ENCODE results near the gene BICD2.
A peak's percentile ranks its signal among the peaks of the same experiment; 100 is the strongest.

BICD2 gene

GRCh38 chr9:92728831-92729734 lies 35.5 kb downstream of the BICD2 start:
- DNase-seq (ENCODE audit: low spot score) = peak; percentile 79
- in situ Hi-C loops (cut with MboI; ENCODE audit: low pct_unique_long_range_greater_than_20kb, low sequenced_read_pairs, unreplicated experiment) = no loop called here
- TF ChIP-seq, protein P1, sequence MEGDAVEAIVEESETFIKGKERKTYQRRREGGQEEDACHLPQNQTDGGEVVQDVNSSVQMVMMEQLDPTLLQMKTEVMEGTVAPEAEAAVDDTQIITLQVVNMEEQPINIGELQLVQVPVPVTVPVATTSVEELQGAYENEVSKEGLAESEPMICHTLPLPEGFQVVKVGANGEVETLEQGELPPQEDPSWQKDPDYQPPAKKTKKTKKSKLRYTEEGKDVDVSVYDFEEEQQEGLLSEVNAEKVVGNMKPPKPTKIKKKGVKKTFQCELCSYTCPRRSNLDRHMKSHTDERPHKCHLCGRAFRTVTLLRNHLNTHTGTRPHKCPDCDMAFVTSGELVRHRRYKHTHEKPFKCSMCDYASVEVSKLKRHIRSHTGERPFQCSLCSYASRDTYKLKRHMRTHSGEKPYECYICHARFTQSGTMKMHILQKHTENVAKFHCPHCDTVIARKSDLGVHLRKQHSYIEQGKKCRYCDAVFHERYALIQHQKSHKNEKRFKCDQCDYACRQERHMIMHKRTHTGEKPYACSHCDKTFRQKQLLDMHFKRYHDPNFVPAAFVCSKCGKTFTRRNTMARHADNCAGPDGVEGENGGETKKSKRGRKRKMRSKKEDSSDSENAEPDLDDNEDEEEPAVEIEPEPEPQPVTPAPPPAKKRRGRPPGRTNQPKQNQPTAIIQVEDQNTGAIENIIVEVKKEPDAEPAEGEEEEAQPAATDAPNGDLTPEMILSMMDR (IDR thresholded peaks at IDR 0.05; ENCODE audit: extremely low read depth, insufficient read depth, missing control alignments) = peak; percentile 52

GRCh38 chr9:92727716-92728700 lies 36.6 kb downstream of the BICD2 start:
- DNase-seq (ENCODE audit: low spot score) = no peak
- in situ Hi-C loops (cut with MboI; ENCODE audit: low pct_unique_long_range_greater_than_20kb, low sequenced_read_pairs, unreplicated experiment) = no loop called here
- TF ChIP-seq, protein P1 (IDR thresholded peaks at IDR 0.05; ENCODE audit: extremely low read depth, insufficient read depth, missing control alignments) = no peak

- in situ Hi-C loops (cut with MboI; ENCODE audit: low pct_unique_long_range_greater_than_20kb, low sequenced_read_pairs, unreplicated experiment) = no loop called here
- TF ChIP-seq, protein P1 (IDR thresholded peaks at IDR 0.05; ENCODE audit: extremely low read depth, insufficient read depth, missing control alignments) = no peak
- no peak for DNase-seq (ENCODE audit: low spot score)
Observed at GRCh38 chr9:92726971-92727715, 37.5 kb downstream of the BICD2 start.

DNA sequence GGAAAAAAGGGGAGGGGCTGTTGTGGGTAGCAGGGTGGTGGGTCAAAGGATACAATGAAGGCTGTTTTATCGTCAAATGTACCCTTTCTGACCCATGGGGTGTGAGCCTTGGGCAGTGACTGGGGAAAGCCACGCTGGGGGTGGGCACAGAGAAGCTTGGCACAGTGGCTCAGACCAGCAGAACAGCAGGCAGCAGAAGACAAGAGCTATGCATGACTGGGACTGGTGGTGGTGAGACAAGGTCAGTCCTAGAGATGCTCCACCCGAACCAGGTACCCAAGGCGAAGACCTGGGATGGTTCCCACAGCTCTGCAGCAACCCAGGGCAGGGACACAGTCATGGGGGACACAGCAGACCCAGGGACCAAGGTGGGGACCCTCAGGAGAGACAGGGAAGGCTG lies 38.3 kb downstream of the BICD2 start:
- in situ Hi-C loops (cut with MboI; ENCODE audit: low pct_unique_long_range_greater_than_20kb, low sequenced_read_pairs, unreplicated experiment) = no loop called here
- DNase-seq (ENCODE audit: low spot score) = no peak
- TF ChIP-seq, protein P1 (IDR thresholded peaks at IDR 0.05; ENCODE audit: extremely low read depth, insufficient read depth, missing control alignments) = no peak

- in situ Hi-C loops (cut with MboI; ENCODE audit: low pct_unique_long_range_greater_than_20kb, low sequenced_read_pairs, unreplicated experiment) = no loop called here
- TF ChIP-seq, protein P1 (IDR thresholded peaks at IDR 0.05; ENCODE audit: extremely low read depth, insufficient read depth, missing control alignments) = no peak
- DNase-seq (ENCODE audit: low spot score) = no peak
Observed at GRCh38 chr9:92725766-92726165, 38.9 kb downstream of the BICD2 start.

GRCh38 chr9:92725266-92725545 lies 39.4 kb downstream of the BICD2 start:
- DNase-seq (ENCODE audit: low spot score) = no peak
- in situ Hi-C loops (cut with MboI; ENCODE audit: low pct_unique_long_range_greater_than_20kb, low sequenced_read_pairs, unreplicated experiment) = no loop called here
- TF ChIP-seq, protein P1 (IDR thresholded peaks at IDR 0.05; ENCODE audit: extremely low read depth, insufficient read depth, missing control alignments) = no peak

Data from GM13977 (cell line).